ENCODE data around the gene TMEM151B. TPM values are rescaled to one million over a fixed set of nuclear protein-coding genes. Genes with fewer than 3 reads are reported as not detected.
A peak's percentile ranks its signal among the peaks of the same experiment; 100 is the strongest.

TMEM151B gene
- total and polyA plus RNA-seq, 9 of the 15 experiments (the other 6 are each of a cell fraction or from before 2014, with no cell fraction given): not detected

GRCh38 chr6:44225579-44226325 lies 44.5 kb upstream of the TMEM151B start (continued):
- TF ChIP-seq LCOR (CRISPR knock-in tag; IDR thresholded peaks at IDR 0.05) (no peak), CCAR2 (IDR thresholded peaks at IDR 0.05; ENCODE audit: low read depth, low read length) (0 out of 2 replicates have a peak, but pooled peaks have one; percentile 21), TBL1XR1 (IDR thresholded peaks at IDR 0.05; ENCODE audit: low read length in 2 of 2) (peak; percentile 73 to 88; a peak in 3 of 4 replicates), NCOR1 (IDR thresholded peaks at IDR 0.05) (peak; percentile 96), TRIM24 (IDR thresholded peaks at IDR 0.05) (peak; percentile 96 to 97), HMG20B (CRISPR knock-in tag; IDR thresholded peaks at IDR 0.05) (no peak), PHTF2 (CRISPR knock-in tag; IDR thresholded peaks at IDR 0.05) (no peak), MYC (IDR thresholded peaks at IDR 0.05; ENCODE audit: low read depth, low read length) (peak; percentile 83), MYC (CRISPR knock-in tag; IDR thresholded peaks at IDR 0.05; ENCODE audit: borderline replicate concordance, low read depth) (no peak), TCF7 (IDR thresholded peaks at IDR 0.05; ENCODE audit: borderline replicate concordance) (peak; percentile 70; the same call in 1 of the 2 replicates), THRAP3 (IDR thresholded peaks at IDR 0.05; ENCODE audit: borderline replicate concordance) (no peak), RBM14 (IDR thresholded peaks at IDR 0.05; ENCODE audit: borderline replicate concordance, insufficient read depth, low read depth, low read length) (no peak), NR3C1 (CRISPR knock-in tag; IDR thresholded peaks at IDR 0.05) (no peak), BCOR (IDR thresholded peaks at IDR 0.05) (peak; percentile 79), RHOXF2B (CRISPR knock-in tag; conservative IDR thresholded peaks at IDR 0.05) (no peak), MYNN (IDR thresholded peaks at IDR 0.05) (peak; percentile 92), MYNN (CRISPR knock-in tag; IDR thresholded peaks at IDR 0.05) (no peak), PBX2 (CRISPR knock-in tag; IDR thresholded peaks at IDR 0.05; ENCODE audit: low read depth) (no peak), PBX2 (tag; conservative IDR thresholded peaks at IDR 0.05; ENCODE audit: low read depth) (no peak), EZH2 (IDR thresholded peaks at IDR 0.05; ENCODE audit: borderline replicate concordance, low read depth, low read length) (no peak), DMBX1 (CRISPR knock-in tag; IDR thresholded peaks at IDR 0.05; ENCODE audit: borderline replicate concordance) (peak; percentile 94), NR4A1 (CRISPR knock-in tag; IDR thresholded peaks at IDR 0.05) (no peak), NR4A1 (tag; IDR thresholded peaks at IDR 0.05) (peak; percentile 71), ZNF274 (IDR thresholded peaks at IDR 0.05; ENCODE audit: borderline replicate concordance, low read depth, low read length) (peak; percentile 82; the same call in 1 of the 2 replicates), BRD9 (IDR thresholded peaks at IDR 0.05; ENCODE audit: low read depth, partially characterized antibody) (no peak), ZKSCAN1 (IDR thresholded peaks at IDR 0.05; ENCODE audit: low read depth, low read length) (peak; percentile 53; the same call in 1 of the 2 replicates), KDM5B (IDR thresholded peaks at IDR 0.05; ENCODE audit: insufficient replicate concordance, low read depth, low read length) (peak; percentile 15), CEBPB (tag; IDR thresholded peaks at IDR 0.05) (no peak), ZNF133 (CRISPR knock-in tag; IDR thresholded peaks at IDR 0.05) (0 out of 2 replicates have a peak, but pooled peaks have one; percentile 74), NBN (IDR thresholded peaks at IDR 0.05; ENCODE audit: low read depth) (peak; percentile 71)

Measured in K562 (cell line).